GM12878 (cell line): Measurements from ENCODE around the gene MACROD2. TPM values are rescaled to one million over a fixed set of nuclear protein-coding genes. Genes with fewer than 3 reads are reported as not detected.

Experiments used
- ATAC-seq: fragments of 200-7000 bp; cut with Tn5 transposase; 3 replicates; pipeline ENCODE4 v1.9.1; 2020; ENCODE audit warnings: mild to moderate bottlenecking, moderate library complexity
- BruUV-seq: library from RNA; stranded (reverse); fragments of 400-500 nt; replicated peaks from 2 replicates; lab custom pipeline; 2021; lab: Mats Ljungman, UMichigan
- CTCF ChIA-PET: fragments of 300-600 bp; sonication (Branson Sonifier 250); formaldehyde crosslinking; extraction: SDS; loops from one replicate; lab custom pipeline; 2021; ENCODE audit warnings: inconsistent platforms; lab: Yijun Ruan, JAX
- POLR2A ChIA-PET: fragments of 350-600 bp; formaldehyde crosslinking; extraction: SDS; loops from one replicate; lab custom pipeline; 2021; ENCODE audit warnings: inconsistent platforms; lab: Charles Lee
- RAD21 ChIA-PET: fragments of 300-600 bp; sonication (Branson Sonifier 250); formaldehyde crosslinking; loops from one replicate; lab custom pipeline; 2023; ENCODE audit warnings: antibody characterized with exemption; ENCODE audit not compliant: unreplicated experiment; lab: Charles Lee
- SMC1A ChIA-PET: fragments of 300-600 bp; sonication (Branson Sonifier 250); formaldehyde crosslinking; loops from one replicate; lab custom pipeline; 2023; ENCODE audit not compliant: unreplicated experiment, uncharacterized antibody; lab: Charles Lee
- DNase-seq: peaks from one replicate; pipeline ENCODE4 v3.0.0-alpha.2; 2011; ENCODE audit warnings: low read depth, low spot score
- FAIRE-seq: peaks from 3 replicates; lab custom pipeline; 2011; peaks lifted over from hg19 to GRCh38; lab: Jason Lieb, UNC
- H2AFZ ChIP-seq: 2 replicates; pipeline ENCODE4 v1.6.0; 2011; ENCODE audit warnings: low read depth, low read length, control low read depth; ENCODE audit not compliant: control insufficient read depth
- H3K27ac ChIP-seq: 2 replicates; pipeline ENCODE4 v1.5.1; 2011; ENCODE audit warnings: control low read depth; ENCODE audit not compliant: control insufficient read depth, insufficient read depth
- H3K27me3 ChIP-seq, 2 experiments: replicated peaks in 1 of 2; 2 replicates each; pipeline versions ENCODE4 v1.6.0 to v1.6.1; 2011; ENCODE audit warnings: low read length in 1 of 2; ENCODE audit not compliant: control insufficient read depth in 2 of 2, insufficient read depth in 2 of 2
- H3K36me3 ChIP-seq, 2 experiments: 2 replicates each; pipeline ENCODE4 v1.5.1; 2011; ENCODE audit warnings: low read length in 1 of 2; ENCODE audit not compliant: control insufficient read depth in 2 of 2, insufficient read depth in 2 of 2
- H3K4me1 ChIP-seq: 2 replicates; pipeline ENCODE4 v1.6.1; 2011; ENCODE audit warnings: mild to moderate bottlenecking, low read length, moderate library complexity, mixed read lengths; ENCODE audit not compliant: control insufficient read depth, insufficient read depth
- H3K4me2 ChIP-seq: 2 replicates; pipeline ENCODE4 v1.6.0; 2011; ENCODE audit warnings: control low read depth; ENCODE audit not compliant: control insufficient read depth, insufficient read depth
- H3K4me3 ChIP-seq: fragments of 200-600 bp; sonication (generic); 2 replicates; pipeline ENCODE4 v1.5.1; 2016
- H3K79me2 ChIP-seq: 2 replicates; pipeline ENCODE4 v1.6.0; 2011; ENCODE audit warnings: low read length; ENCODE audit not compliant: control insufficient read depth, insufficient read depth
- H3K9ac ChIP-seq: 2 replicates; pipeline ENCODE4 v1.8.0; 2011; ENCODE audit warnings: low read length, control low read depth, mixed read lengths; ENCODE audit not compliant: control insufficient read depth, insufficient read depth
- H3K9me3 ChIP-seq: replicated peaks from 3 replicates; pipeline ENCODE4 v1.5.1; 2011; ENCODE audit warnings: mild to moderate bottlenecking, low read length; ENCODE audit not compliant: control insufficient read depth, insufficient read depth
- H4K20me1 ChIP-seq: 2 replicates; pipeline ENCODE4 v1.6.0; 2011; ENCODE audit not compliant: control insufficient read depth, insufficient read depth
- CTCF ChIP-seq, 3 experiments: IDR thresholded peaks in 2 of 3; conservative IDR thresholded peaks in 1 of 3; 2 replicates each; pipeline ENCODE4 v1.5.1; 2011; ENCODE audit warnings: low read depth in 3 of 3, low read length in 3 of 3, mild to moderate bottlenecking in 3 of 3, control low read depth in 2 of 3, moderate library complexity in 2 of 3, inconsistent platforms in 1 of 3, mixed read lengths in 1 of 3; ENCODE audit not compliant: control insufficient read depth in 2 of 3, insufficient read depth in 1 of 3; ENCODE audit errors: extremely low read depth in 1 of 3
- CUX1 ChIP-seq: IDR thresholded peaks from 2 replicates; pipeline ENCODE4 v1.6.1; 2012; ENCODE audit warnings: improper control_type of control experiment, low read depth, low read length; ENCODE audit not compliant: insufficient replicate concordance
- ETV6 ChIP-seq, 2 experiments: fragments of 450-650 bp in 1 of 2; IDR thresholded peaks in 1 of 2; conservative IDR thresholded peaks in 1 of 2; 2 replicates each; pipeline ENCODE4 v1.6.1; 2014; ENCODE audit warnings: antibody characterized with exemption in 1 of 2, borderline replicate concordance in 1 of 2, low read depth in 1 of 2, mild to moderate bottlenecking in 1 of 2, moderate library complexity in 1 of 2
- FOXK2 ChIP-seq: fragments of 450-650 bp; IDR thresholded peaks from 2 replicates; pipeline ENCODE4 v1.6.1; 2017; ENCODE audit warnings: mild to moderate bottlenecking, moderate library complexity
- HCFC1 ChIP-seq: fragments of 150-350 bp; IDR thresholded peaks from 2 replicates; pipeline ENCODE4 v1.6.1; 2014; ENCODE audit warnings: low read length
- LARP7 ChIP-seq: fragments of 450-650 bp; IDR thresholded peaks from 2 replicates; pipeline ENCODE4 v1.6.1; 2017; ENCODE audit warnings: mild to moderate bottlenecking
- POLR2AphosphoS5 ChIP-seq: IDR thresholded peaks from 2 replicates; pipeline ENCODE4 v1.6.1; 2011; ENCODE audit warnings: mild to moderate bottlenecking, low read length, inconsistent platforms
- RCOR1 ChIP-seq: conservative IDR thresholded peaks from 2 replicates; pipeline ENCODE4 v1.6.1; 2012; ENCODE audit warnings: low read depth, low read length, improper control_type of control experiment
- whole genome bisulfite sequencing: methylation state at CpG from one replicate; pipeline ENCODE4 v1.1.6; 2016; ENCODE audit warnings: low lambda C conversion rate; ENCODE audit not compliant: insufficient replicate concordance, insufficient coverage; ENCODE audit errors: missing lambda C conversion rate; 5-methylcytosine and 5-hydroxymethylcytosine counted together
- in situ Hi-C: fragments of 300-500 bp; cut with MboI; formaldehyde crosslinking; loops from 9 replicates; pipeline ENCODE4 v1.14.3; 2018; ENCODE audit warnings: mixed read lengths
- intact Hi-C: fragments of 100-400 bp; cut with micrococcal nuclease; formaldehyde crosslinking; loops from one replicate; pipeline ENCODE4 v1.14.2; 2022; ENCODE audit not compliant: unreplicated experiment
- polyA plus RNA-seq, 11 experiments: library from polyadenylated mRNA; depleted of rRNA in 4 of 11; unstranded in 6 of 11; stranded (reverse) in 5 of 11; fragments of >200 nt; fragmentation: Nextera tagmentation in 4 of 11; fragmentation: Illumina TruSeq in 1 of 11; extraction: Ambion mirVana in 4 of 11; extraction: Trizol in 1 of 11; gene quantifications; 1 replicate in 1 of 11; 2 replicates in 10 of 11; pipeline versions ENCODE4 v1.2.1 to v1.2.3, GENCODE V29; 2011 to 2016; ENCODE audit warnings: inconsistent platforms in 2 of 11, missing spikeins in 2 of 11, low read depth in 1 of 11
- total RNA-seq, 4 experiments: library from RNA; depleted of rRNA in 3 of 4; stranded (reverse); fragments of >200 nt in 3 of 4; fragmentation: Illumina TruSeq in 1 of 4; extraction: Trizol in 1 of 4; gene quantifications; 2 replicates each; pipeline versions ENCODE4 v1.2.1 to v1.2.3, GENCODE V29; 2013 to 2021

The MACROD2 gene
- total and polyA plus RNA-seq, 10 of the 15 experiments (the other 5 are each of a cell fraction or from before 2014, with no cell fraction given) = 1.1 to 21.5 (median 2.2) TPM

GRCh38 chr20:15643713-15644112 lies 1648.4 kb downstream of the MACROD2 start:
- Histone ChIP-seq H3K9ac (no peak overlapping the region), H4K20me1 (no peaks in the 10 kb centered on the region), H3K4me2 (no peak overlapping the region), H3K4me1 (no peaks in the 10 kb centered on the region), H2AFZ (no peak overlapping the region), H3K9me3 (no peaks in the 10 kb centered on the region), H3K4me3 (no peak overlapping the region), H3K79me2 (no peaks in the 10 kb centered on the region), H3K36me3 (no peaks in the 10 kb centered on the region), H3K27ac (no peak overlapping the region), H3K27me3 (no peaks in the 10 kb centered on the region)
- TF ChIP-seq FOXK2 (no peak), HCFC1 (no peak), LARP7 (no peak), CTCF (IDR thresholded peaks at IDR 0.05 in 2 of 3, conservative IDR thresholded peaks at IDR 0.05 in 1 of 3; ENCODE audit: control insufficient read depth in 2 of 3, extremely low read depth in 1 of 3, insufficient read depth in 1 of 3, low read depth in 3 of 3, low read length in 3 of 3) (peak; percentile 27 to 36 (median 31); a peak in 4 of 6 replicates), ETV6 (conservative IDR thresholded peaks at IDR 0.05 in 1 of 2, IDR thresholded peaks at IDR 0.05 in 1 of 2; ENCODE audit: borderline replicate concordance in 1 of 2, low read depth in 1 of 2) (no peak), RCOR1 (no peak), POLR2AphosphoS5 (no peak), CUX1 (no peak)
- RAD21 ChIA-PET = no interaction called here
- no TSS peak for BruUV-seq
- 9% methylated on average over 2 of the region's 2 CpGs for WGBS
- SMC1A ChIA-PET = interaction anchor here (1.7 kb wide), 1 partner anchor 10 kb away, joined by 3 read pairs; no protein-coding TSS in a partner anchor
- in situ Hi-C loops = no loop called here
- ATAC-seq (peak; percentile 40; the same call in 1 of the 3 replicates), FAIRE-seq (no peak), DNase-seq (no peak)
- intact Hi-C loops = no loop called here
- POLR2A ChIA-PET = no interaction called here
- CTCF ChIA-PET = interaction anchor here (1.1 kb wide), 1 partner anchor 11 kb away, joined by 5 read pairs; no protein-coding TSS in a partner anchor
